HepG2 (cell line): ENCODE data around the gene EI24. TPM values are rescaled to one million over a fixed set of nuclear protein-coding genes. Genes with fewer than 3 reads are reported as not detected.
A peak's percentile ranks its signal among the peaks of the same experiment; 100 is the strongest.

ENCODE experiments used
- AHDC1 ChIP-seq: sonication (generic); formaldehyde crosslinking; IDR thresholded peaks from 2 replicates; pipeline ENCODE4 v1.5.1; 2020; ENCODE audit warnings: mild to moderate bottlenecking, missing genetic modification reagents, borderline replicate concordance
- EHMT2 ChIP-seq: fragments of 200-600 bp; sonication (generic); IDR thresholded peaks from 2 replicates; pipeline ENCODE4 v1.7.0; 2017; ENCODE audit warnings: antibody characterized with exemption, low read depth, low read length, borderline replicate concordance
- FIP1L1 ChIP-seq: fragments of 200-400 bp; formaldehyde crosslinking; IDR thresholded peaks from 2 replicates; pipeline ENCODE4 v1.6.1; 2018; ENCODE audit warnings: low read depth, mild to moderate bottlenecking, low read length, moderate library complexity, borderline replicate concordance; ENCODE audit not compliant: insufficient read depth
- JUND ChIP-seq: sonication (generic); formaldehyde crosslinking; IDR thresholded peaks from 2 replicates; pipeline ENCODE4 v1.8.0; 2022; ENCODE audit warnings: mild to moderate bottlenecking, missing genetic modification reagents
- PATZ1 ChIP-seq: sonication (generic); formaldehyde crosslinking; IDR thresholded peaks from 2 replicates; pipeline ENCODE4 v1.4.0; 2020; ENCODE audit warnings: missing genetic modification reagents
- PAXIP1 ChIP-seq: sonication (generic); formaldehyde crosslinking; conservative IDR thresholded peaks from 2 replicates; pipeline ENCODE4 v1.4.0; 2020; ENCODE audit warnings: mild to moderate bottlenecking, missing genetic modification reagents, moderate library complexity
- POLR2AphosphoS5 ChIP-seq: IDR thresholded peaks from 2 replicates; pipeline ENCODE4 v1.6.1; 2012; ENCODE audit warnings: low read depth, low read length
- ZBTB8A ChIP-seq: sonication (generic); formaldehyde crosslinking; IDR thresholded peaks from 2 replicates; pipeline ENCODE4 v1.4.0; 2020; ENCODE audit warnings: mild to moderate bottlenecking, low read depth, missing genetic modification reagents, borderline replicate concordance
- ZNF276 ChIP-seq: sonication (generic); formaldehyde crosslinking; IDR thresholded peaks from 2 replicates; pipeline ENCODE4 v1.4.0; 2020; ENCODE audit warnings: mild to moderate bottlenecking, low read depth, missing genetic modification reagents
- ZNF749 ChIP-seq: sonication (generic); formaldehyde crosslinking; IDR thresholded peaks from 2 replicates; pipeline ENCODE4 v1.8.0; 2022; ENCODE audit warnings: mild to moderate bottlenecking, missing genetic modification reagents, moderate library complexity, borderline replicate concordance
- ZNF781 ChIP-seq: sonication (generic); formaldehyde crosslinking; IDR thresholded peaks from 2 replicates; pipeline ENCODE4 v1.5.1; 2020; ENCODE audit warnings: borderline replicate concordance, mild to moderate bottlenecking, missing genetic modification reagents; ENCODE audit errors: not compliant biosample characterization
- ZSCAN12 ChIP-seq: sonication (generic); formaldehyde crosslinking; IDR thresholded peaks from 2 replicates; pipeline ENCODE4 v1.9.0; 2021; ENCODE audit warnings: mild to moderate bottlenecking, missing genetic modification reagents
- ZSCAN20 ChIP-seq: sonication (generic); formaldehyde crosslinking; IDR thresholded peaks from 2 replicates; pipeline ENCODE4 v1.4.0; 2020; ENCODE audit warnings: missing genetic modification reagents, mild to moderate bottlenecking, borderline replicate concordance
- ZSCAN25 ChIP-seq: sonication (generic); formaldehyde crosslinking; IDR thresholded peaks from 2 replicates; pipeline ENCODE4 v1.8.0; 2022; ENCODE audit warnings: mild to moderate bottlenecking, missing genetic modification reagents
- polyA plus RNA-seq, 8 experiments: library from polyadenylated mRNA; depleted of rRNA in 3 of 8; stranded (reverse) in 7 of 8; unstranded in 1 of 8; fragments of >200 nt; fragmentation: Illumina TruSeq in 4 of 8; extraction: Trizol in 4 of 8; gene quantifications; 2 replicates each; pipeline versions ENCODE4 v1.2.1 to v1.2.3, GENCODE V29; 2011 to 2016; ENCODE audit warnings: low read depth in 4 of 8, missing spikeins in 1 of 8, mixed read lengths in 1 of 8; ENCODE audit not compliant: insufficient read depth in 1 of 8
- total RNA-seq, 5 experiments: library from RNA; depleted of rRNA; stranded (reverse); fragments of >200 nt; fragmentation: Illumina TruSeq; extraction: Trizol; gene quantifications; 2 replicates each; pipeline ENCODE4 v1.2.3, GENCODE V29; 2016; ENCODE audit warnings: low read depth in 1 of 5

Gene EI24
- total and polyA plus RNA-seq, 2 of the 13 experiments (the other 11 are each of a cell fraction or from before 2014, with no cell fraction given) = 84.7 to 126 TPM

GRCh38 chr11:125625630-125626287, 56.5 kb downstream of the EI24 start (continued):
- no peak for TF ChIP-seq AHDC1
- peak; percentile 86; the same call in 1 of the 2 replicates for TF ChIP-seq ZSCAN12
- TF ChIP-seq ZBTB8A (CRISPR knock-in tag) = no peak
- TF ChIP-seq POLR2AphosphoS5 = peak; percentile 86
- TF ChIP-seq ZSCAN25 (CRISPR knock-in tag) = no peak; the same call in 1 of the 2 replicates
- TF ChIP-seq ZNF781 (CRISPR knock-in tag) = peak; percentile 94
- TF ChIP-seq ZNF276 (CRISPR knock-in tag) = peak; percentile 43; the same call in 1 of the 2 replicates
- TF ChIP-seq FIP1L1 = no peak
- TF ChIP-seq EHMT2 = no peak; the same call in 1 of the 2 replicates
- TF ChIP-seq ZSCAN20 (CRISPR knock-in tag) = no peak; the same call in 1 of the 2 replicates
- TF ChIP-seq PAXIP1 = peak; percentile 49; the same call in 1 of the 2 replicates
- peak; percentile 98 for TF ChIP-seq ZNF749 (CRISPR knock-in tag)
- 0 out of 2 replicates have a peak, but pooled peaks have one; percentile 34 for TF ChIP-seq JUND (CRISPR knock-in tag)
- peak; percentile 83 for TF ChIP-seq PATZ1 (CRISPR knock-in tag)
